HG02798 (cell line): Measurements from ENCODE around the gene ASTN2.

Source experiments
- ATAC-seq: cut with Tn5 transposase; IDR thresholded peaks from one replicate; pipeline ENCODE4 v1.9.1; 2021; ENCODE audit warnings: mild to moderate bottlenecking; ENCODE audit not compliant: unreplicated experiment, poor library complexity

Gene ASTN2

GRCh38 chr9:117414906-117415331 is at the start of gene ASTN2:
Gene ASTN2, minus strand, starts transcription at chr9:117415057. Its CDS starts 119 bp downstream, at chr9:117414938.
- ATAC-seq: no peak

DNA sequence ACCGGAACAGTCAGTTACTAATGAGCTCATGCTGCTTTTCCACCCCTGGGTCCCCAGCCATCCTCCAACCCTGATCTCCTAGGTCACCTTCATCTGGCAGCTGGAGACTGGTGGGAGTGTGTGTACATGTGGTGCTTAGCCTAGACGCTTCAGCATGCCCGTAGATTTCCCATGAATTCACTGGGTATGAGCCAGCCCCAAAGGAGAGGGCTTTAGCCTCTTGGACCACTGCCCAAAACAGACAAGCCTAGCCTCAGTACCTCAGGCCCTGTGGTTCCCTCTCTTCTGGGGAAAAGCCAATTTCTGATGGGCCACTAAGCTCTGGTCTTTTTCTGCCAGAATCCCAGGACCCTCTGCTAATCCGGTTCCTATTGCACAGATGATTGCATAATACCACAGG is 48.0 kb upstream of the ASTN2 start:
- ATAC-seq: no peak

DNA sequence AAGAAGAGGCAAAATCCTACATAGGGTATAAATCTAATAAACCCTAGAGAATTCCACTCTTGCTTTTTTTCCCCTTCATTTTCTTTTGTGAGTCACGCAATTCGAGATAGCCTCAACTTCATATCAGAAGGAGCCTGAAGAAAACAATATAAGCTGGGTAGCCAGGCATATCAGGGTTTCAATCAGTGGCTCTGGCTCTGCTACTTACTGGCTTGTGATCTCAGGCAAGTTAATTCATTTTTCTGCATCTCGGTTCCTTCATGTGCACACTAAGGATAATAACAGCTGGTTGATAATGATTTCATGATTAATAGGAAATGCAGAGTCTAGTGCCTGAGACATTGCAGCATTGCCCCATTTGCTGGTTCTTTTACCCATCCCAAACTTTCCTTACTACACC is 46.5 kb upstream of the ASTN2 start:
- ATAC-seq: no peak

DNA sequence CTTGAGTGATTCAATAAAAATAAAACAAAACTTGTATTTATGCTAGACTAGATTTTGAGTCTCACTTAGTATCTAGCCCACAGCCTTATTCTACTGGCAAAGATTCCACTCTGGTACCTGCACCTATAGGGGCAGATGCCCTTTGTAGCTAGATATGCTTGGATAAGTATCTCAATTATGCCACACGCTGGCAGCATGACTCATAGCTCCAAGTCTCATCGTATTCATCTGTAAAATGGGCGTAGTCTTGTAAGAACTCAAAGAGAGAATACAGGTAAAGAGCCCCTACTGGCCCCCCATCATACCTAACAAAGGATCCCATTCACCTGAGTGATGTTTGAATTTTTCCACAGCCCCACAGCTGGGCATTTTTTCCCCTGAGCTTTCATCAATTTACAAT is 45.9 kb upstream of the ASTN2 start:
- no peak for ATAC-seq

DNA sequence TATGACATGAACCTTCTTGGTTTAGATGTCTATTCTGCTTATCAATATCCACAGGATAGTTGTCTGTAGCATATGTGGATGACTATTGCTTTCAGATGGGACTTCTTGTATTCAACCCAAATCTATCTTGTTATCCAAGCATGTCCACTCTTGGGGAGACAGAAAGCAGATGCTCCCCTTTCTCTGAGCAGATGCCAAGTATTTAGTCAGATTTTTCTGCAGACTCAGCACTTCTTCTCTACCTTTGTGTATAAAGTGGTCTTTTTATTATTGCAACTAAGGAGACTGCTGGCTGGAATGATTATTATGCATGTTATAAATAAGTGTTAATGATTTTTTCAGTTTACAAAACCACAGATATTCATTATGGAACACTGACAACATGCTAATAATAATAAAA is 45.1 kb upstream of the ASTN2 start:
- no peak for ATAC-seq

- no peak for ATAC-seq
Measured at GRCh38 chr9:117458066-117458465, 43.2 kb upstream of the ASTN2 start.

- ATAC-seq: no peak
Measured at GRCh38 chr9:117454711-117455110, 39.9 kb upstream of the ASTN2 start.

DNA sequence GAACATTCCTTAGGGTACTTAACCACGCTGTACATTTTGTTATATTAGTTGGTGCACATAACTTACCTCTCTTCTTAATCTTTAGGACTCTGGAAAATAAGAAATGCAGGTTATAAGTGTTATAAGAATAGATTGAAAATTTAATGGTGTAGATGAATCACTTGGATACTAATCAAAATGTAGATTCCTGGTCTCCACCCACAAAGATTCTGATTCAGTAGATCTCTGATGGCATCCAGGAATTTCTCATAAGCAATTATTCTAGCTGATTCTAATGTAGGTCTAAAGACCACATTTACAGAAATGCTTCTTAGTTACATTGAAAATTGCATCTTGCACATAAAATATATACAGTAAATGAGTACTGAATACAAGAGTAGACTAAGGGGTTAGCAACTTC is 38.9 kb upstream of the ASTN2 start:
- ATAC-seq: no peak

DNA sequence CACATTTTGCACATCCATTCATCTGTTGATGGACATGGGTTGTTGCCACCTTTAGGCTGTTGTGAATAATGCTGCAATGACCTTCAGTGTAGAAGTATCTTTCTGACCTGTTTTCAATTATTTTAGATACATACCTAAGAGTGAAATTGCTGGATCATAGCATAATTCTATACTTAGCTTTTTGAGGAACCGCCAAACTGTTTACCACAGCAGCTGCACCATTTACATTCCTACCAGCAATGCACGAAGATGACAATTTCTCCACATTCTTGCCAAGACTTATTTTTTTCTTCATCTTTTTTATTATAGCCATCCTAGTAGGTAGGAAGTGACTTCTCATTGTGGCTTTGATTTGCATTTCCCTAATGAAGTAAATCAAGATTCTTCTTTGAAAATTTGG is 36.5 kb upstream of the ASTN2 start:
- no peak for ATAC-seq

DNA sequence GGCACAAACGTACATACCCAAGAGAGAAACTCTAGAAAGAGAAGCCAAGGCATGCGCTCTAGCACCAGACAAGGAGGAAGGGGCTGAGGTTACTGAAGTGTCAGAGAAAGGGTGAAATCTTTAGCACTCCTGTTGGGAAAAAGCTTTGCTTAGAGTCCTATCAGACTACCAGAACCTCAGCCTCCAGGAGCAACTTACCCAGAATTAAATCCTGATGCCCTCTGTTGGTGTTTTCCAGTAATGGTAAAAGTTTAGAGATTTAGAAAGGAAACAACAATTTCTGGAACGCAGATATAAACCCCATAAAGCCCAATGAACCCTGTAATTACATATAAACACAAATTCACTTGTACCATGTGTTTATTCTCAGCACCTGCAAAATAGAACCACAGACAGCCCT is 33.2 kb upstream of the ASTN2 start:
- ATAC-seq: no peak

GRCh38 chr9:117445631-117446030 is 30.8 kb upstream of the ASTN2 start:
- no peak for ATAC-seq

- no peak for ATAC-seq
Measured at GRCh38 chr9:117444501-117444900, 29.6 kb upstream of the ASTN2 start.

GRCh38 chr9:117437283-117437682 is 22.4 kb upstream of the ASTN2 start:
- ATAC-seq: no peak

DNA sequence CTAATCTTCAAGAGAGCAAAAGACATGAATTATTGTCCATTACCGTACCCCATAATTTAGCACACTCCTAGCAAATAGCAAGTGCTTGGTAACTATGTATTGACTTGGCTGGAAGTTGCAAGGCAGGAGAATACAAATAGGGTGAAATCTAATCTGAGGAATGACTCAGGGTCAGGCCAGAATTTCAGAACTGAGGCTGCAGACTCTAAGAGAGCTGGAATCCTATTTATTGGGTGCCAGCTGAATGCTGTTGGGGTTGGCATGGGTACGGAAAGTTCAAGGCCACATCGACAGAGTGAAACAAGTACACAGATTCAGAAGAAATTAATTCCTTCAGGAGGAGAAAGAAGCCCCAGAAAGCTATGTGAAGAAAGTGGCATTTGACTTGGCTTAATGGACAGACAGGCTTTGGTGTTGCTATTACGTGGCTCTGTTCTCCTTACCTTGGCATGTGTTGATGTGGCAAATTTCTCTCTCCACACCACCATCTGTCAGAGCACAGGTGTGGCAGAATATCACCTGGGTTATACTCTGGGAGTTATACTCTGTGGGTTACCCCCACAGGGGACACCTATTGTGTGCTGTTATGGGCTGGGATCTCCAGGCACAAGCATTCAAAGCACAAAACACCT is 20.9 kb upstream of the ASTN2 start:
- ATAC-seq: no peak

- no peak for ATAC-seq
Measured at GRCh38 chr9:117434566-117434965, 19.7 kb upstream of the ASTN2 start.

DNA sequence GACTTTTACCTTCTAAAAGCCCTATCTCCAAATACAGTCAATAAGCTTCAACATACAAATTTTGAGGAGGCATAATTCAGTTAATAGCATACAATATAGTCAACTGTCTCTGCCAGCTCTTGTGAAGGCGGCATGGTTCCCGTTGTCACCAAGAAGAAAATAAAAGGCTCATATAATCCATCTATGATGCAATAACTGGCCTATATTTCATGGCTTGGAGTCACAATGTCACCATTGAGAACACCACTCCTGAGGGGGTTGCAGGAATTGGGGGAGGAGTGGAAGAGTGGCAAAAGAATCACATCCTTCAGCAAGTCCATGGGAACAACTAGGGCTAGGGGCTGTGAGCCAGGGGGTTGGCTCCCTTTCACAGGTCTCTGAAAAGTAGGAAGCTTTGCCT is 16.0 kb upstream of the ASTN2 start:
- ATAC-seq: no peak

DNA sequence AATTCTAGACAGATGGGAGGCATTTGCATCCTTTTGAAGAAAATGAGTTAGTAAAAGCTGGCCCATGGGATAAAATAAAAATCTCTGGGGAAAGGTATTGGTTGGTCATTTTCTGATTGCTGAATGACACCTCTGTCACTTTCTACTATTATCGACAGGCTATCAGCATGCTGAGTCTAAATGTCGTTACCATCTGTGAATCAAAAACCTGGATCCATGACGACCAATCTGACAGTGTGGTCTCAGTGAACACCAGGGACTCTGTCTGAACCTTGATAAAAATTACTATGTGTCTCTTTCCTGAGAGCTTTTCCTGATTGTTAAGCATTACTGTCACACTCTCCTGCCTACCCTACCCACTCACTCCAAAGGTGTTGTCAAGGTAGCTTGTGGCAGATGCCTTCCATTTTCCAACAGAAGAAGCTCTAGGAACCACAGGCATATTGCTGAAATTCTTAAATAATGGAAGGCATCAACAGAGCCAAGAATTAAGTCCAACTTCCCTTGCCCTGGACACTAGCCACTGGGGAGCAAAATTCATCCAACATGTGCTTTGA is 12.6 kb upstream of the ASTN2 start:
- no peak for ATAC-seq

GRCh38 chr9:117425566-117425965 is 10.7 kb upstream of the ASTN2 start:
- no peak for ATAC-seq

GRCh38 chr9:117424291-117424690 is 9.4 kb upstream of the ASTN2 start:
- ATAC-seq: no peak

- ATAC-seq: no peak
Measured at GRCh38 chr9:117418111-117418510, 3.3 kb upstream of the ASTN2 start.

DNA sequence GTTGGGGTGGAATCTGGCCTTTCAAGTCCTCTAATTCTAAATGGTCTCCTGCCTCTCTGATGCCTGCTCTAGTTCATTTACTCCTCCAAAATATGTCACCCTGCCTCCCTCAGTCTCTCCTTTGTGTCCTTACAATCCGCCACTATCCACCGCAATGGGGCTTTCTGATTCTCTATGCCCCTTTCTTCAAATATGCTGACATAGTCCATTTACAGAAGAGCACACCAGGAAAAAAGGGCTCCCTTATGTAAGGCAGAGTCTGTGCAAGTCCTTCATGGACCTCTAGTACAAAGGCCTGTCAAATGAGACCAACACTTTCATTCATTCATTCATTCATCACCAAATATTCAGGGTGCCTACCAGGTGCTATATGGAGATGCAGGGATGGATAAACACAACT is 2.0 kb upstream of the ASTN2 start:
- ATAC-seq: no peak

DNA sequence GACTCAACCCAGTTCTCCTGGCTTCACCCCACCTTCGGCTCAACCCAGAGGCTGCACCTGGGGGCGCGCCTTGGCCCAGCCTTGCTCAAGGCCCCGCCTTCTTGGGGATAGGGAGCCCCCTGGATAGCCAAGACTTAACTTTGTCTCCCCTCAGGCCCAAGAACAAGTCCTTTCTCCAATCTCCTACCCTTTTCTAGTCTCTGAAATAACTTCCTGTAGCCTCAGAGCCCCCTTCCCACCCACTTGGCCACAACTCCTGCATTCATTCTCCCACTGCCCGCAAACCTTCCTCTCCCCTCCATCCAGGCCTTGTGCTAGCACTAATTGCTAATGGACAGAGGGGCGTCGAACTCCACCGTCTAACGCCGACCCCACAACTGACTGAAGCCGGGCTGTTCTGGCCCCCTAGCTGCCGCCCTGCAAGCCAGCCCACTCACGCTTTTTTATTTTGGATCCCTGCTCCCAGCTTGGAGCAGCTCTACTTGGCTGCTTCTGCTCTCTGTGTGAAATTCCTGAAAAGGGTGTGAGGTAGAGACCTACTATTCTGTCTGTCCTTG is 579 bp upstream of the ASTN2 start:
- no peak for ATAC-seq
